SK-N-SH treated with all-trans-retinoic acid at 6 μM for 48 hours (cell line): ENCODE data around the gene FRAS1.

Experiments
- CSDC2 ChIP-seq: fragments of 250-450 bp; sonication (Bioruptor Pico); IDR thresholded peaks from 2 replicates; pipeline ENCODE4 v1.5.0; 2020; ENCODE audit warnings: mild to moderate bottlenecking, moderate library complexity
- ESRRG ChIP-seq: fragments of 250-450 bp; sonication (Bioruptor Pico); IDR thresholded peaks from 2 replicates; pipeline ENCODE4 v1.6.1; 2021; ENCODE audit warnings: mild to moderate bottlenecking
- GLIS3 ChIP-seq: fragments of 250-450 bp; sonication (Bioruptor Pico); IDR thresholded peaks from 2 replicates; pipeline ENCODE4 v1.5.0; 2020; ENCODE audit warnings: mild to moderate bottlenecking, moderate library complexity
- OSR1 ChIP-seq: fragments of 250-450 bp; sonication (Bioruptor Pico); IDR thresholded peaks from 2 replicates; pipeline ENCODE4 v1.8.0; 2022; ENCODE audit warnings: moderate library complexity, mild to moderate bottlenecking, inconsistent platforms
- PPARA ChIP-seq: fragments of 250-450 bp; sonication (Bioruptor Pico); IDR thresholded peaks from 2 replicates; pipeline ENCODE4 v1.5.0; 2020; ENCODE audit warnings: mild to moderate bottlenecking, borderline replicate concordance
- RARB ChIP-seq: fragments of 250-450 bp; sonication (Bioruptor Pico); IDR thresholded peaks from 2 replicates; pipeline ENCODE4 v1.8.0; 2021; ENCODE audit warnings: mild to moderate bottlenecking, moderate library complexity
- TCF4 ChIP-seq: fragments of 250-450 bp; sonication (Bioruptor Pico); IDR thresholded peaks from 2 replicates; pipeline ENCODE4 v1.8.0; 2021; ENCODE audit warnings: mild to moderate bottlenecking, moderate library complexity, borderline replicate concordance
- TOX ChIP-seq: fragments of 250-450 bp; sonication (Bioruptor Pico); IDR thresholded peaks from 2 replicates; pipeline ENCODE4 v1.8.0; 2021; ENCODE audit warnings: mild to moderate bottlenecking, moderate library complexity, borderline replicate concordance
- ZFP3 ChIP-seq: fragments of 250-450 bp; sonication (Bioruptor Pico); IDR thresholded peaks from 2 replicates; pipeline ENCODE4 v1.5.0; 2020; ENCODE audit warnings: mild to moderate bottlenecking, moderate library complexity
- ZFP30 ChIP-seq: fragments of 450-650 bp; formaldehyde crosslinking; IDR thresholded peaks from 2 replicates; pipeline ENCODE4 v1.5.0; 2022; ENCODE audit warnings: mild to moderate bottlenecking, moderate library complexity
- ZNF565 ChIP-seq: fragments of 450-650 bp; formaldehyde crosslinking; conservative IDR thresholded peaks from 2 replicates; pipeline ENCODE4 v1.5.0; 2020; ENCODE audit warnings: low read depth, mild to moderate bottlenecking, moderate library complexity
- TF ChIP-seq, protein P1 (sequence below): fragments of 250-450 bp; sonication (Bioruptor Pico); IDR thresholded peaks from 2 replicates; pipeline ENCODE4 v1.8.0; 2020; ENCODE audit warnings: mild to moderate bottlenecking, moderate library complexity, borderline replicate concordance
- TF ChIP-seq, protein P2 (sequence below): fragments of 250-450 bp; sonication (Bioruptor Pico); IDR thresholded peaks from 2 replicates; pipeline ENCODE4 v1.5.1; 2021; ENCODE audit warnings: mild to moderate bottlenecking, moderate library complexity

DNA sequence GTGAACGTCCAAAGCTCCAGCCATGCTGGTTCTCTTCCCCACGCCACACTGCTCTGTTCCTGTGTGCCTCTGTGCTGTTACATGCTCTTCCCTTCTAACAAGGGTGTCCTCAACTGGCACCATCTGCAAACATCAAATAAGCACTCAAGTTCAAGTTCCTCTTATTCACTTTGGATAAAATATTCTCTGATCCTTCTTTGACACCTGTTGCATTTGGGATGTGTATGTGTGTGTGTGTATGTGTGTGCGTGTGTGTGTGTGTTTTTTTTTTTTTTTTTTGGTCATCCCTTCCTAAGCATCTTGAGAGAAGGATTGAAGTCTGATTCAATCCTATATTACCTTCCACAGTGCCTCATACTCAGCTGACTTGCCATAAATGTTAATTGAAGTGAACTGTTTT lies 290.4 kb downstream of the FRAS1 start:
- TF ChIP-seq TCF4 (CRISPR knock-in tag), result no peak
- TF ChIP-seq ZFP3 (CRISPR knock-in tag), result no peak
- TF ChIP-seq, protein P1, sequence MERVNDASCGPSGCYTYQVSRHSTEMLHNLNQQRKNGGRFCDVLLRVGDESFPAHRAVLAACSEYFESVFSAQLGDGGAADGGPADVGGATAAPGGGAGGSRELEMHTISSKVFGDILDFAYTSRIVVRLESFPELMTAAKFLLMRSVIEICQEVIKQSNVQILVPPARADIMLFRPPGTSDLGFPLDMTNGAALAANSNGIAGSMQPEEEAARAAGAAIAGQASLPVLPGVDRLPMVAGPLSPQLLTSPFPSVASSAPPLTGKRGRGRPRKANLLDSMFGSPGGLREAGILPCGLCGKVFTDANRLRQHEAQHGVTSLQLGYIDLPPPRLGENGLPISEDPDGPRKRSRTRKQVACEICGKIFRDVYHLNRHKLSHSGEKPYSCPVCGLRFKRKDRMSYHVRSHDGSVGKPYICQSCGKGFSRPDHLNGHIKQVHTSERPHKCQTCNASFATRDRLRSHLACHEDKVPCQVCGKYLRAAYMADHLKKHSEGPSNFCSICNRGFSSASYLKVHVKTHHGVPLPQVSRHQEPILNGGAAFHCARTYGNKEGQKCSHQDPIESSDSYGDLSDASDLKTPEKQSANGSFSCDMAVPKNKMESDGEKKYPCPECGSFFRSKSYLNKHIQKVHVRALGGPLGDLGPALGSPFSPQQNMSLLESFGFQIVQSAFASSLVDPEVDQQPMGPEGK (CRISPR knock-in tag), result no peak
- TF ChIP-seq ZFP30 (CRISPR knock-in tag), result no peak
- TF ChIP-seq GLIS3 (CRISPR knock-in tag), result no peak
- no peak for TF ChIP-seq ZNF565 (CRISPR knock-in tag)
- no peak for TF ChIP-seq CSDC2 (CRISPR knock-in tag)
- TF ChIP-seq RARB (CRISPR knock-in tag), result no peak
- no peak for TF ChIP-seq ESRRG
- TF ChIP-seq, protein P2, sequence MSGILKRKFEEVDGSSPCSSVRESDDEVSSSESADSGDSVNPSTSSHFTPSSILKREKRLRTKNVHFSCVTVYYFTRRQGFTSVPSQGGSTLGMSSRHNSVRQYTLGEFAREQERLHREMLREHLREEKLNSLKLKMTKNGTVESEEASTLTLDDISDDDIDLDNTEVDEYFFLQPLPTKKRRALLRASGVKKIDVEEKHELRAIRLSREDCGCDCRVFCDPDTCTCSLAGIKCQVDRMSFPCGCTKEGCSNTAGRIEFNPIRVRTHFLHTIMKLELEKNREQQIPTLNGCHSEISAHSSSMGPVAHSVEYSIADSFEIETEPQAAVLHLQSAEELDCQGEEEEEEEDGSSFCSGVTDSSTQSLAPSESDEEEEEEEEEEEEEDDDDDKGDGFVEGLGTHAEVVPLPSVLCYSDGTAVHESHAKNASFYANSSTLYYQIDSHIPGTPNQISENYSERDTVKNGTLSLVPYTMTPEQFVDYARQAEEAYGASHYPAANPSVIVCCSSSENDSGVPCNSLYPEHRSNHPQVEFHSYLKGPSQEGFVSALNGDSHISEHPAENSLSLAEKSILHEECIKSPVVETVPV (CRISPR knock-in tag), result no peak
- no peak for TF ChIP-seq PPARA (CRISPR knock-in tag)
- no peak for TF ChIP-seq OSR1 (CRISPR knock-in tag)
- TF ChIP-seq TOX (CRISPR knock-in tag), result no peak
